ENCODE measurements around the gene RCOR3.
A peak's percentile ranks its signal among the peaks of the same experiment; 100 is the strongest.
"Not testable (repeated sequence)": the region's sequence is repeated elsewhere in the genome, so short reads cannot be mapped to it uniquely, and the experiment has no call there.

RCOR3 gene

DNA sequence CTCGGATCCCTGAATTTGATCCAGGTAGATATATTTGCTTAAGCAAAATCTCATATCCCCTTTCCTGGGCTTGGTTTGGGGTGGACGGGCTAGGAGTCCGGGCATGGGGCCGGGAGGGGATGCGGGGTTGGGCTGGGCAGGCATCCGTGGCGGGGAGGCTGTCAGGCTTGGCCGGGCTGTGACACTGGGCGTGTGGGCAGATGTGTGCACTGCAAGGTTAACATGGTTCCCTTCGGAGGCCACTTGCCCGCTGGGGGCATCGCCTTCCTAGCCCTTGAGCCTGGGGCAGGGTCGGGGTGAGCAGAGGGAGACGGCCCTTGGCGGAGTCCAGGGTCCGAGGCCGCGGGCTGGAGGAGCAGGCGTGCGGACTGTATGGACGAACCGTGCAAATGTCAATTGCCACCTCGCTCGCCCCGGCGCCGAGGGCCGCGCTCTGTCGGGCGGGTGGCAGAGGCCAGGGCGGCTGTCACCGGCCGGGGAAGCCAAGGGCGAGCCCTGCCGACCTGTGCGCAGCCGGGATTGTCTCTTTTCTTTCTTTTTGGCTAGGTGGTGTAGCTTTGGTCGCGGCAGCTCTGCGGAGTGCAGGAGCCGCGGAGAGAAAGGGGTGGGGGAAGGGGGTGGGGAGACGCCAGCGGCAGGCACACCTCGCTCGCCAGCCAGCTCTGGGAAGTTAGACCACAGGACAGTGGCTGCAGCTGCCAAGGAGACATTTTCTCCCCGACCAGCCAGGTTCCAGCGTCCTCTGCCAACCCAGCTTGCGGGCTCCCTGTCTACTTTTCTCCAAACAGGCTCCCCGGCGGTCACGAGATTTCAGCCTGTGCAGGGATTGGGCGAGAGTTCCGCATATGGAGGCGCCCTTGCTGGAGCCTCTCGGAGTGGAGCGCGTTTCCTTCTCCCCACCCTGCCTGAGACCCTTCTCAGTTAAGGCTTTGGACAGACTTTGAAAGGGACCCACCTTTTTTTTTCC is 1.3 kb downstream of the RCOR3 start:
- DNase-seq = peak; percentile 65

DNA sequence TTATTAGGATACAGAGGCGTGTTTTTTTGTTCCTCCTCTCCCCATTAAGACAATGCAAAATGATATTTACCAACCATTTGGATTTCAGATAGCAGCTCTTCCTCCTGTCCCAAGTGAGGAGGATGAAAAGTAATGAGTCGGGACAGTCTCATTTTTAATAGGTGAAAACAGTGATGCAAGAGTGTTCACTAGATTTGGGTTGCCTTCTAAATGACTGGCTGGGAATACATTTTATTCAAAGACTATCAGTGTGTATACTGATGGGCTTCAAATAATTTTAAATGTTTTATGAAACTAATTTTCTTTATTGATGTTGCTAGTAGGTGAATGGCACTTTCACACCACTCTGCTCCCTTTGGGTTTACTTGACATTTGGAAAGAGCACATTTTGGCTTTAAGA is 2.1 kb downstream of the RCOR3 start:
- DNase-seq = no peak

DNA sequence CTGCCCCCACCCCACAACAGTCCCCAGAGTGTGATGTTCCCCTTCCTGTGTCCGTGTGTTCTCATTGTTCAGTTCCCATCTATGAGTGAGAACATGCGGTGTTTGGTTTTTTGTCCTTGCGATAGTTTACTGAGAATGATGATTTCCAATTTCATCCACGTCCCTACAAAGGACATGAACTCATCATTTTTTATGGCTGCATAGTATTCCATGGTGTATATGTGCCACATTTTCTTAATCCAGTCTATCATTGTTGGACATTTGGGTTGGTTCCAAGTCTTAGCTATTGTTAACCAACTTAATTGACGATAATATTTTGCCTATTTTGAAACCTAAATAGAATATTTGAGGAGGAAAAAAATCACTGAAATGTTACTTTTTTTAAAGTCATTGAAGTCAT is 3.9 kb downstream of the RCOR3 start:
- not testable (repeated sequence) for DNase-seq

DNA sequence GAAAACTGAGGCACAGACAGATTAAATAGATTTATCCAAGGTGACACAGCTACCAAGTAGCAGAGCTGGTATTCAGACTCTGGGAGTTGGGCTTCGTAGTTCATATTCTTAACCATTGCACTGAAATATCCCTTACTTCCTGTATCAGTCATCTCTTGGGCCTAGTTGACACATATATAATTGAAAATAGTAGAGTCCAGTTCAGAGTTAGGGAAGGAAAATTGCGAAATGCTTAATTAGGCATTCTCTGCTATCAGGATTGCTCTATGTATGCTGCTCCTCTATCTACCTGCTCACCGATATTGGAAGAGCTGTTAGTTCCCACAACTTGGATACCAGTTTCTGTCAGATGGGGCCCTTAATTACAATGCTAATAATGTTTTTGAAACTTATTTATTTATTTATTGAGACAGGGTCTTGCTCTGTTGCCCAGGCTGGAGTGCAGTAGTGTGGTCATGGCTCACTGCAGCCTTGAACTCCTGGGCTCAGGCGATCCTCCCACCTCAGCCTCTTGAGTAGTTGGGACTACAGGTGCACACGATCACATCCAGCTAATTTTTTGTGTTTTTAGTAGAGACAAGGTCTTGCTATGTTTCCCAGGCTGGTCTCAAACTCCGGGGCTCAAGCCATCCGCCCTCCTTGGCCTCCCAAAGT is 8.2 kb downstream of the RCOR3 start:
- no peak for DNase-seq

DNA sequence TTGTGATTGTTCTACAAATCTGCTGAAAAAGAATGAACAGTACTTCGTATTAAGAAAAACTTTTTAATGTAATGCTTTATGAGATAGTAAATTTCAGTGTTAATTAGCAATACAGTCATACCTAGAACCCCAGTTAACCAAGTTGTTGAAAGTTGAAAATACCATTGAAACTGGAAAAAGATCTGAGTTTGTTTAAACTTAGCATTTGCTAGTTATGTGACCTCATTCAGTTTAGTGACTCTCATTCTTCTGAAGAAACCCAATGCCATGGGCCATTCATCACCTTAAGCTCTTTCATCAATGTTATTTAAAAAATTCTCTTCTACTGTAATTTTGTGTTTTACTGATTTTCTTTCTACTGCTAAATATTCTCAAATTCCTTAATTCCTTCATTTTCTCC is 20.2 kb downstream of the RCOR3 start:
- no peak for DNase-seq

DNA sequence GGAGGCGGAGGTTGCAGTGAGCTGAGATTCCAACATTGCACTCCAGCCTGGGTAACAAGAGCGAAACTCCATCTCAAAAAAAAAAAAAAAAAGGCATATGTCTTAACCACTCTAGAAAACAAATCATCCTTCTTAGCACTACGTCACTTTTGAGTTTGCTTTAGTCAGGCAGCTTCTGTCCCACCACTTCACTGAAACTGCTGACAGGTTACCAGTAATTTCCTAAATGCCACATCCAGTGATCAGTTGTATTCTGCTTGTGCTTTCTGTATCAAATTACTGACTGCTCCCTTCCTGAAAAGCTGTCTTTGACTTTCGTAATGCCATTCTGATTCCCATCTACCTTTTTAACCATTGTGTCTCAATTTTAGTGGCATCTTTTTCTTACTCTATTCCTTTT is 21.7 kb downstream of the RCOR3 start:
- no peak for DNase-seq

DNA sequence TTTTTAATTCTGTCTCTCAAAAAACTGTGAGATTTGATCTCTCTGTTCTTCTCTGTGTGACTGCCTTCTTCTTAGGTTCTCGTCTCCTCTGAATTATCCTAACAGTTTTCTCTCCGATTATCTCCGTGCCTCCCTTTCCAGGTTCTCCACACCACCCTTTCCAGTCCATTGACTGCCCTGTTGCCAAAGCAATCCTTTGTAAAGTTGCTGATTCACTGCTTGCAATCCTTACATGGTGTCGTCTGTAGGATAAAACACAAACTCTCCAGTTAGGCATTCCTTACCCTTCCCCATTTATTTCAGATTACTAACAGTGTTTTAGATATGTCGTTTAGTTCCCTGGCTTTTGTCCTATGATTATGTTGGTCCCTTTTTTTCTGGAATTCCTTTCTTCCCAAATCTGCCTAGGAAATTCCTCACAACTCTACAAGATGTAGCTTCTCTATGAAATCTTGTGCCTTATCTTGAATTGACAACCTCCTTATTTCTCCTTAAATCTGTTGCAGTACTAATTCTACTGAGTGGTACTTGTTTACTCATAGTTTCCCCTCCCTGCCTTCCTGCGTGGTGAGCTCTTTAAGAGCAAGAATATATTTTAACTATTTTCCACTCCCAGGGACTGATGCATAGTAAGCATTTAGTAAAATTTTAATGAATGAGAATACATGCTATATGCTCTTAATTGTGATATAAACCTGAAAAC is 22.3 kb downstream of the RCOR3 start:
- DNase-seq = no peak

DNA sequence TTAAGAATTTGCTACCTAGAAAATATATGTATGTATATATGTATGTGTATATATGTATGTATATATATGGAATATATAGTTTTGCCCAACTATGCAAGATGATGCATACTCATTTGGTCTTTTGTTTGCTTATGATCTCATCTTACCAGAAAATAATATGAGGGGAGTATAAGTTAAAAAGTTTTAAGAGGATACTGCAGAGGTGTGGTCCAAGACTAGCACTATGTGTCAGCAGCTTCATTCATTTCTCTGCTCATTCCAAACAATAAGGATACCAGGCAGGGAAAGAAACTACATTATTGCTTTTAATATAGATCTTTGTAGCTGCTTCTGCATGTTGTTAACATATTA is 22.8 kb downstream of the RCOR3 start:
- no peak for DNase-seq

DNA sequence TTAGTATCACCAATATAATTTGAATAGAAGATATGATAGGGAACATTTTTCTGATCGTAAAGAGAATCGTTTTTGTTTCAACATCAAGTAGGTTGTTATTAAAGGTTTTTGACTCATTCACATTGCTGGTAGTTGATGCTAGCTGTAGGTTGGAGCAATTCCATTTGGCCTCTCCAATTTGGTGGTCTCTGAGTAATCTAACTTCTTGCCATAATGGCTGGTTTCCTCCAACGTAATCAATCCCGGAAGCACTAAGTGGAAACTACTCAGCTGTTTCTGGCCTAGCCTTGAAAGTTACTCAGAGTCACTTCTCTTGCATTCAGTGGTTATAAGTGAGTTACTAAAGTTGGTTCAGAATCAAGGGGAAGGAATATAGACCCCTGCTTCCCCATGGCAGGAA is 26.0 kb downstream of the RCOR3 start:
- no peak for DNase-seq

DNA sequence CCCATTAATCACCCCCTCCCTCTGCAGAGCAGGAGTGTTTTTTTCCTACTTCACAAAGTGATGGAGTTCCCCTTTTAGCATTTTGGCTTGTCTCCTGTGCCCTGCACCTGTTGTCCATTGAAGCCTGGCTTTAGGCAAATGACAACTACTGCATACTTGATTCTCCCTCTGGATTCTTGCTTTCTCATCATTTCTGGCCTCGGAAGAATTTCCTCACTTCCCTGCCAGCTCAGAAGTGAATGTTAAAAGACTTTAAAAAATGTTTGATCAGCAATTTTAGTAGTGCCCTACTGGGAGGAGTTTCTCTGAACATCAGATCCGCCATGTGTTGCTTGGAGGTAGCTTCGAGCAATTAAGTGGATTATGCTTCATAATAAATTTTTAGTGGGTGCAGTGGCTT is 28.1 kb downstream of the RCOR3 start:
- DNase-seq = no peak

DNA sequence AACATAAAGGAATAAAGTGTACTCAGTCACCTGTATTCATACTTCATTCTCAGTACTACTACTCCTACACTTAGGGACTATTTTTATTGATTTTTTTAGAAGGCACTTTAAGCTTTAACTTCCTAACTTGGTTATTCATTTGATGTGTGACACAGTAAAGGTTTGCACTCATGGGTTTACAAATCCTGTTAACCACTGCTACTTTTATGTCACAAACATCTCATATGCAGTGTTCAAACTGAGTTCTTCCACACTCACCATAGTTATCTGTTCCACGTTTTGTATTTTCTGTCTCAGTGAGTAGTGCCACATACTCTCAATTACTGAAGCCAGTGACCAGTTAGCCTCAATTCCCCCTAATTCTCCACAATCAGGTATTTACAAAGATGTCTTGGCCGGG is 33.2 kb downstream of the RCOR3 start:
- DNase-seq = no peak

DNA sequence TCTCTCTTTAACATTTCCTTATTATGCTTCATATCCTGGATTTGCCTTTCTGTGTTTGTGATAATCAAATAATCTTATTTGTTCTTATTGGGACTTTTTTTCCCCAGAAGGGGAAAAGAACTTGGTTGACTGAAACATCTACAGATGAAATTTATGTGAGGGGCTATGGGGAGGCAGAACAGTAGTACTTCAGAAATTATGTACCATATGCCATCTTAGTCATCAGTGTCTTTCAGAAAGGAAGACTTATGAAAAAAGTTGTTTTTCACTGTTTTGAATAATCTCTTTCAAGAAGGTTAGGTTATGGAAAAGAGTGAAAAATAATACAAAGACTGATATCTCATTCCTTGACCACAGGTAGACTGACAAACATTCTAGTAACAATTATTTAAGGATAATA is 37.2 kb downstream of the RCOR3 start:
- DNase-seq = no peak

DNA sequence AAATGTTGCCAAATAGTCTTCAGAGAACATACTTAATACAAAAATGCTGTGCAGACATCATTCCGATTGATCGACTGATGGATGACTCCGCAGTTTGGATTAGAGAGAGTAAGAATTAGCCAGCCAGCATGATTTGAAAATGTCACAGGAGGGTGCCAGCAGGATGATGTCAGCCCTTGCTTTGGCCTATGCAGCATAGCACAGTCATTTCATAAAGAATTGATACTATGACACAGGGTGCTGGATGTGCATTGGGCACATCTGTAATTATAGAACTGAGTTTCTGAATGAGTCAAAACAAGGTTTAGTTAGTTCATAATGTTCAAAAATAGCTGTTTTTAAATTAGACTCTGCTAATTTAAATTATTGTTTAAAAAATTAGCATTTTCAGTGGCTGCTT is 45.9 kb downstream of the RCOR3 start:
- no peak for DNase-seq

DNA sequence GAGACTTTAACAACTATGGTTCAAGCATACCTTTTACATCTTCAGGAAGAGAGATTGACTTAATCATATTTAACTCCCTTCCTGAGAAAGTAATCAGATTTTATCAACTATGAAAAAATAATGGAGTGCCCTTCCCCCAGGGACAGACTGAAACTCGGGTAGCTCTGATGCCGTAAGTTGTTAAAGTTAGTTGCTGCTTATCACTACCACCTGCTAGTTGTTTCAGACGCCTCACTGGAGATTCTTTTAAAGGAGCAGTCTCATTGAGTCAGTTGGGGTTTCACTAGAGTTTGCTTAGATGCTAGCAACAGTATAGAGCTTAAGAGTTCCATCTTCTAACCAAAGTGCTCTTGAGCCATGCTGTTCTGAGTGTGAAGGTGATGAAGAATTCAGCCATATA is 50.5 kb downstream of the RCOR3 start:
- no peak for DNase-seq

DNA sequence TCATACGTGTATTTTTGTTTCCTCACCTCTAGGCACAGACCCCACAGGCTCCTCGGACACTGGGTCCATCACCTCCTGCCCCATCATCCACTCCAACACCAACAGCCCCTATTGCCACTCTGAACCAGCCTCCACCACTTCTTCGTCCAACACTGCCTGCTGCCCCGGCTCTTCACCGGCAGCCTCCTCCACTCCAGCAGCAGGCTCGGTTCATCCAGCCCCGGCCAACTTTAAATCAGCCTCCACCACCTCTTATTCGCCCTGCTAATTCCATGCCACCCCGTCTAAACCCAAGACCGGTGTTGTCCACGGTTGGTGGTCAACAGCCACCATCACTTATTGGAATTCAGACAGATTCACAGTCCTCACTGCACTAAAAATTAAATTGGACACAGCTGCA is 54.2 kb downstream of the RCOR3 start:
- DNase-seq = no peak

DNA sequence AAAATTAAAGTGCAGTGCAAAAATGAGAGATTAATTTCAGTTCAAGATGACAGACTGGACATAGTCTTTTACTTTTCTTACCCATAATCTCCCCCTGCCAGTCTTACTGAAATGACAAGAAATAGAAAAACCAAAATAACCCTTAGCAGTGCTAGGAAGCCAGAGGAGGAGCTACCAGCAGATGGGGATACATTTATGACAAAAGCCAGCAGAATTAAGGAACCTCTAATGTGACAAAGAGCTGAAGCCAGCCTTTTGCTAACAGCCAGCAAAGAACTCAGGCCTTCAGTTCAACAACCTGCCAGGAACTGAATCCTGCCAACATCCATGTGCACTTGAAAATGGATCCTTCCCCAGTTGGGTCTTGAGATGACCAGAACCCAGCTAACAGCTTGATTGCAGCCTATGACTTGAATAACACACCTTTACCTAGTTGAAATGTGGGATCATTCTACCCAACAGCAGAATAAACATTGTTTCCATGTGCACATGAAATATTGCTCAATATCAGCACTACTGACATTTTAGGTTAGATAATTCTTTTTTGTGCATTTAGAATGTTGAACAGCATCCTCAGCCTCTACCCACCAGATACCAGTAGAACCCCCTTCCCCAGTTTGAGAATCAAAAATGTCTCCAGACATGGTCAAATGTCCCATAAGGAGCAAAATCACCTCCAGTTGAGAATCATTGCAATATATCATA is 59.6 kb downstream of the RCOR3 start:
- no peak for DNase-seq

DNA sequence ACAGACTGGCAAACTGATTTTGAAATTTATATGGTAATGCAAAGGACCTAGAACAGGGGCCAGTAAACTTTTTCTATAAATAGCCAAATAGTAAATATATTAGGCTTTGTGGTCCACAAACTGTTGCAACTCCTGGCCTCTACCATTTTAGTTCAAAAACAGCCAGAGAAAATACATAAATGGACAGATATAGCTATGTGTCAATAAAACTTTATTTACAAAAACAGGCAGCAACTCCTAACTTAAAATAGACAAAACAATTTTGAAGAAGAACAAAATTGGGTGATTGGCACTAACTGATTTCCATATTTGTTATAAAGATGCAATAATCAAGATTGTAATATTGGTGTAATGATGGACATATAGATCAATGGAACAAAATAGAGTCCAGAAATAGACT is 60.7 kb downstream of the RCOR3 start:
- DNase-seq = no peak

DNA sequence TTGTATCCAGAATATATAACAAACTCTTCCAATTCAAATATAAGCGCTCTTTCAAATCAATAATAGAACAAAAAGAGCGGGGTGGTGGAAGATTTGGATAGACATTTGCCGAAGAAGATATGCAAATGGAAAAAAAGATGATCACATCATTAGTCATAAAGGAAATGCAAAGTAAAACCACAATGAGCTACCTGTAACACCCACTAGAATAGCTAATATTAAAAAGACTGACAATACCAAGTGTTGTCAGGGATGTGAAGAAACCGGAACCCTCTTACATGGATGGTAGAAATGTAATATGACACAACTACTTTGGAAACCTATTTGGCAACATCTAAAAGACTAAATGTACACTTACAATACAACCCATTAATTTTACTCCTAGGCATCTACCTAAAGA is 61.8 kb downstream of the RCOR3 start:
- DNase-seq = no peak

DNA sequence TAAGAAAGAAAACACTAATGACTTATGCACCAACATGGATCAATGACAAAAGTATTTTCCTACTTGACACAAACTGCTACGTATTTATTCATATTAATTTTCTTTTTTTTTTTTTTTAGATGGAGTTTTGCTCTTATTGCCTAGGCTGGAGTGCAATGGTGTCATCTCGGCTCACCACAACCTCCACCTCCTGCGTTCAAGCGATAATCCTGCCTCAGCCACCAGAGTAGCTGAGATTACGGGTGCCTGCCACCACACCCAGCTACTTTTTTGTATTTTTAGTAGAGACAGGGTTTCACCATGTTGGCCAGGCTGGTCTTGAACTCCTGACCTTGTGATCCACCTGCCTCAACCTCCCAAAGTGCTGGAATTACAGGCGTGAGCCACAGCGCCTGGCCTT is 62.5 kb downstream of the RCOR3 start:
- DNase-seq = not testable (repeated sequence)

DNA sequence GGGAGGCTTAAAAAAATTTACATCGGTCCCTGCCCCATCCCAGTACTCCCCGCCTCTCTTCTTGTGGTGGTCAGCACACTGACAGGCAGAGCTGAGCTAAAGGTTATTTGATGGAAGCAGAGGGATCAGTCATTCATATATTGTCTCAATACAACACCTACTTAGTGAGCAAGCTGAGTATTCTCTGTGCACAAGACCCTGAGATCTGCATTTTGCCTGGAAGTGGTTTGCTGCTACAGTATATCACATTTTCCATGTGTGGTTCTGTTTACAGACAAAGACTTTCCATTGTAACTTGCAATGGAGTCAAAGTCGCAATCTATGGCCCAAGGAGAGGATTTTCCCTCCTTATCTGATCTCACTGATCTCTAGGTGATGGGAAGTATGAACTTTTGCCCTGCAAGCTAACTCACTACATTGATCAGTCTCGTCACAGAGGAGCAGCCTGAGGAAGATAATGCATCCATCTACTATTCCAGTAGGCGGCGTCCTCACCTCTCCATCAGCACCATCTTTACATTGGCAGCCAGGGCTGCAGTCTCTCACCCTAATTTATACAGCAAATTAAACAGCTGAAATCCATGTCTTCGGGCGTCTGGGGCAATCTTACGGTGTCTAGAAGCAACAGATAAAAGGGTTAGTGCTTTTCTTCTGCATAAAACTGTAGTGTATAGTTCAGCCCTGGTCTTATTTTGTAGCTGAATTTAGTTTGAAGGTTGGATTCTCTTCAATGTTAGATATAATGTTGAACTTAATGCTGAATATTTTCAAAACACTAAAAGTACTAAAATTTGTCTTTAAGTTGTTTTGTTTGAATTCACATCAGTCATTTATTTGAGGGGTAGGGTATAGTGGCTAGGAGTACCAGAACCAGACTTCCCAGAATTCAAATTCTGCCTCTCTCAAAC is 64.2 kb downstream of the RCOR3 start:
- peak; percentile 79 for DNase-seq

DNA sequence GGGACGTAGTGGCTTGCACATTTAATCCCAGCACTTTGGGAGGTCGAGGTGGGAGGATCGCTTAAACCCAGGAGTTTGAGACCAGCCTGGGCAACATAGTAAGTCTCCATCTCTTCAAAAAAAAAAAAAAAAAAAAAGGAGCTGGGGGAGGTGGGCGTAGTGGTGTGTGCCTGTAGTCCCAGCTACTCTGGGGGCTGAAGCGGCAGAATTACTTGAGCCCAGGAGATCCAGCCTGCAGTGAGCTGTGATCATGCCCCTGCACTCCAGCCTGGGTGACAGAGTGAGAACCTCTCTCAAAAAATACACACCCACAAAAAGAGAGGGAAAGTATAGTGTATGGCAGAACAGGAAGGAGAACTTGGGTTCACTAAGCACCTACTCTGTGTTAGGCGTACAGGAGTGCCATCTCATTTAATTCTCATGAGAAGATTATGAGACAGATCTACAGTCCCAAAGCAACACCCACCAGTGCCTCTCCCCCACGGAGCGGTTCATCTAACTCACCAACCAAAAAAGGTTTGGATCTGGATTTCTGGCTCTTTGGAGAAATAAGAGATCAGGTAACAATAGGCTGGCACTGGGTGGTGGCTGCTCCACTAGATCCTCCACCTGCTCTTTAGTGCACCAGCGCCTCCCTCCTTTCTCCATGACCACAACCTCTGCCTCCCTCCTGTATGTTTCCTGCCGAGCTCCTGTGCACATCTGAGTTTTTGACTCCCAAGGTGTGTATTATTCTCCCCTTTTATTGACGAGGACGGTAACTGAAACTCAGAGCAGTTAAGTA is 66.0 kb downstream of the RCOR3 start:
- no peak for DNase-seq

Measured in CD4-positive, alpha-beta T cell treated with Interleukin-6 for 4 hours (primary cell).